SK-N-SH (cell line): ENCODE data around the gene HOXB5. TPM values are rescaled to one million over a fixed set of nuclear protein-coding genes. Genes with fewer than 3 reads are reported as not detected.

Source experiments
- CTCF ChIA-PET: fragments of 300-600, 350-600 bp; formaldehyde crosslinking; extraction: SDS; loops from one replicate; lab custom pipeline; 2021; lab: Yijun Ruan, JAX
- POLR2A ChIA-PET: fragments of 350-600 bp; sonication (Branson Sonifier 250); formaldehyde crosslinking; extraction: SDS; loops from one replicate; lab custom pipeline; 2020; ENCODE audit warnings: antibody characterized with exemption, inconsistent platforms; lab: Yijun Ruan, JAX
- DNase-seq: peaks from one replicate; pipeline ENCODE4 v3.0.0; 2012
- H2AFZ ChIP-seq: fragments of 200-600 bp; sonication (generic); 2 replicates; pipeline ENCODE4 v1.8.1; 2016; ENCODE audit warnings: antibody characterized with exemption, mild to moderate bottlenecking, low read depth
- H3F3A ChIP-seq: fragments of 200-600 bp; sonication (generic); replicated peaks from 2 replicates; pipeline ENCODE3; 2016; ENCODE audit warnings: antibody characterized with exemption, mild to moderate bottlenecking; ENCODE audit not compliant: insufficient read depth
- H3K27ac ChIP-seq, 2 experiments: fragments of 200-500 bp in 1 of 2; fragments of 200-600 bp in 1 of 2; sonication (Bioruptor generic) in 1 of 2; sonication (generic), shearing (Covaris generic) in 1 of 2; 2 replicates each; pipeline versions ENCODE4 v1.5.1 to v1.6.1; 2014 to 2016; ENCODE audit warnings: low read depth in 2 of 2, inconsistent platforms in 1 of 2, low read length in 1 of 2, mild to moderate bottlenecking in 1 of 2, mixed read lengths in 1 of 2
- H3K27me3 ChIP-seq: fragments of 200-600 bp; sonication (generic), shearing (Covaris generic); 2 replicates; pipeline ENCODE4 v1.6.1; 2016; ENCODE audit warnings: mixed run types; ENCODE audit not compliant: insufficient read depth
- H3K36me3 ChIP-seq, 2 experiments: fragments of 200-500 bp in 1 of 2; fragments of 200-600 bp in 1 of 2; sonication (Bioruptor generic) in 1 of 2; sonication (generic) in 1 of 2; replicated peaks in 1 of 2; 2 replicates each; pipeline versions ENCODE3 to v1.5.1; 2014 to 2016; ENCODE audit warnings: low read length in 1 of 2, mild to moderate bottlenecking in 1 of 2; ENCODE audit not compliant: insufficient read depth in 2 of 2, control insufficient read depth in 1 of 2
- H3K4me1 ChIP-seq, 2 experiments: fragments of 200-500 bp in 1 of 2; fragments of 200-600 bp in 1 of 2; sonication (Bioruptor generic) in 1 of 2; sonication (generic), shearing (Covaris generic) in 1 of 2; 2 replicates each; pipeline versions ENCODE4 v1.5.1 to v1.6.1; 2014 to 2016; ENCODE audit warnings: low read depth in 1 of 2, low read length in 1 of 2, mixed run types in 1 of 2; ENCODE audit not compliant: insufficient read depth in 2 of 2, control insufficient read depth in 1 of 2
- H3K4me2 ChIP-seq: fragments of 200-600 bp; sonication (generic), shearing (Covaris generic); 2 replicates; pipeline ENCODE4 v1.6.1; 2017; ENCODE audit warnings: mixed run types
- H3K4me3 ChIP-seq, 2 experiments: fragments of 200-500 bp in 1 of 2; fragments of 200-600 bp in 1 of 2; sonication (Bioruptor generic) in 1 of 2; sonication (generic), shearing (Covaris generic) in 1 of 2; 2 replicates each; pipeline versions ENCODE4 v1.5.1 to v1.8.1; 2014 to 2016; ENCODE audit warnings: low read depth in 2 of 2, inconsistent platforms in 1 of 2, low read length in 1 of 2, mild to moderate bottlenecking in 1 of 2, mixed read lengths in 1 of 2, moderate library complexity in 1 of 2
- H3K79me2 ChIP-seq: fragments of 200-600 bp; sonication (generic); 2 replicates; pipeline ENCODE4 v1.8.1; 2017; ENCODE audit warnings: mild to moderate bottlenecking; ENCODE audit not compliant: insufficient read depth
- H3K9ac ChIP-seq: fragments of 200-600 bp; sonication (generic); 2 replicates; pipeline ENCODE4 v1.6.1; 2017; ENCODE audit warnings: mixed run types
- H3K9me2 ChIP-seq: fragments of 200-600 bp; sonication (generic); 2 replicates; pipeline ENCODE4 v1.6.1; 2017; ENCODE audit warnings: mixed run types
- H3K9me3 ChIP-seq: fragments of 200-600 bp; sonication (generic); 2 replicates; pipeline ENCODE4 v1.6.1; 2017; ENCODE audit warnings: mixed run types, mild to moderate bottlenecking, moderate library complexity
- H4K20me1 ChIP-seq: fragments of 200-600 bp; sonication (generic); 2 replicates; pipeline ENCODE4 v1.6.1; 2017; ENCODE audit warnings: mild to moderate bottlenecking, mixed run types; ENCODE audit not compliant: insufficient read depth
- FOSL2 ChIP-seq: IDR thresholded peaks from 2 replicates; pipeline ENCODE4 v1.4.0; 2012; ENCODE audit warnings: low read depth, mild to moderate bottlenecking, moderate library complexity, borderline replicate concordance
- YY1 ChIP-seq: IDR thresholded peaks from 2 replicates; pipeline ENCODE4 v1.4.0; 2012; ENCODE audit warnings: low read depth, mild to moderate bottlenecking
- WGBS: methylation state at CpG from one replicate; pipeline ENCODE4 v1.1.6; 2017; ENCODE audit warnings: low lambda C conversion rate; 5-methylcytosine and 5-hydroxymethylcytosine counted together
- polyA plus RNA-seq, 3 experiments: library from polyadenylated mRNA; depleted of rRNA; stranded (reverse); fragments of >200 nt; gene quantifications; 2 replicates each; pipeline ENCODE4 v1.2.3, GENCODE V29; 2012
- small RNA-seq, 7 experiments: library from RNA; depleted of rRNA; stranded (forward); fragments of <200 nt; gene quantifications; one replicate each; pipeline ENCODE3, GENCODE V24; 2012

Gene HOXB5
- polyA plus RNA-seq, 1 of the 3 experiments (the other 2 are of a cell fraction): not detected

- Histone ChIP-seq H3K4me3 (peak overlapping the region in 1 of 2 experiments; percentile 5; a peak in 2 of 4 replicates), H4K20me1 (no peaks in the 10 kb centered on the region), H3K36me3 (no peaks in the 10 kb centered on the region), H3K9ac (no peak overlapping the region), H3K27ac (no peak overlapping the region), H3K9me3 (no peaks in the 10 kb centered on the region), H3K9me2 (no peaks in the 10 kb centered on the region), H3K4me2 (no peak overlapping the region), H3K27me3 (peaks cover 95% of the 10 kb centered on the region), H3F3A (peaks cover 12% of the 10 kb centered on the region), H3K4me1 (no peaks in the 10 kb centered on the region), H2AFZ (no peak overlapping the region; the same call in 1 of the 2 replicates), H3K79me2 (no peaks in the 10 kb centered on the region)
- 40% methylated on average over 33 of the region's 36 CpGs for WGBS
- CTCF ChIA-PET: interaction anchor here (0.6 to 1.9 kb wide), 3 partner anchors 13 to 383 kb away, joined by 3 to 4 read pairs (median 4); no protein-coding TSS in a partner anchor
- TF ChIP-seq FOSL2 (no peak), YY1 (peak; percentile 72; the same call in 1 of the 2 replicates)
- POLR2A ChIA-PET: no interaction called here
- DNase-seq: peak; percentile 44
These were observed 51.9 kb downstream of the HOXB5 start for GRCh38 chr17:48541577-48542113.

Small RNAs within 50 kb of the gene (small RNA-seq; reads per million reads assigned to genes)
- 0 reads per million in 7 experiments for gene MIR196A1

Other genes with a start within 250 kb of the HOXB5 start
- gene SKAP1, start 163.6 kb downstream of the HOXB5 start, polyA plus RNA-seq (2012; rRNA removed): not detected in 2 replicates
- not detected in 2 replicates for gene HOXB1, start 62.8 kb downstream of the HOXB5 start, polyA plus RNA-seq (2012; rRNA removed)
- gene HOXB2, start 48.7 kb downstream of the HOXB5 start, polyA plus RNA-seq (2012; rRNA removed): 1.2 and 1.9 TPM in 2 replicates
- gene HOXB4, start 15.4 kb downstream of the HOXB5 start, polyA plus RNA-seq (2012; rRNA removed): 0.03 TPM in 2 replicates
- 0.10 and 0.46 TPM in 2 replicates for gene HOXB3, start 3.5 kb downstream of the HOXB5 start, polyA plus RNA-seq (2012; rRNA removed)
- not detected in 2 replicates for gene HOXB6, start 11.2 kb upstream of the HOXB5 start, polyA plus RNA-seq (2012; rRNA removed)
- gene HOXB7, start 17.2 kb upstream of the HOXB5 start, polyA plus RNA-seq (2012; rRNA removed): not detected in 2 replicates
- not detected in 2 replicates for gene HOXB8, start 21.5 kb upstream of the HOXB5 start, polyA plus RNA-seq (2012; rRNA removed)
- gene HOXB9, start 32.6 kb upstream of the HOXB5 start, polyA plus RNA-seq (2012; rRNA removed): not detected in 2 replicates
- not detected in 2 replicates for gene PRAC1, start 128.7 kb upstream of the HOXB5 start, polyA plus RNA-seq (2012; rRNA removed)
- not detected in 2 replicates for gene PRAC2, start 129.4 kb upstream of the HOXB5 start, polyA plus RNA-seq (2012; rRNA removed)
- not detected in 2 replicates for gene HOXB13, start 135.0 kb upstream of the HOXB5 start, polyA plus RNA-seq (2012; rRNA removed)
- gene TTLL6, start 223.4 kb upstream of the HOXB5 start, polyA plus RNA-seq (2012; rRNA removed): 3.1 and 5.1 TPM in 2 replicates
- 49.9 and 67.7 TPM in 2 replicates for gene CALCOCO2, start 237.3 kb upstream of the HOXB5 start, polyA plus RNA-seq (2012; rRNA removed)